Dermis lymphatic vessel endothelial cell (primary cell): ENCODE data around the gene CD14. TPM values are rescaled to one million over a fixed set of nuclear protein-coding genes. Genes with fewer than 3 reads are reported as not detected.

ENCODE experiments used
- total RNA-seq: library from RNA; depleted of rRNA; stranded (reverse); fragments of >200 nt; gene quantifications from 2 replicates; pipeline ENCODE4 v1.2.1, GENCODE V29; 2014

Gene CD14
- 1.3 and 1.6 TPM in 2 replicates for total RNA-seq

DNA sequence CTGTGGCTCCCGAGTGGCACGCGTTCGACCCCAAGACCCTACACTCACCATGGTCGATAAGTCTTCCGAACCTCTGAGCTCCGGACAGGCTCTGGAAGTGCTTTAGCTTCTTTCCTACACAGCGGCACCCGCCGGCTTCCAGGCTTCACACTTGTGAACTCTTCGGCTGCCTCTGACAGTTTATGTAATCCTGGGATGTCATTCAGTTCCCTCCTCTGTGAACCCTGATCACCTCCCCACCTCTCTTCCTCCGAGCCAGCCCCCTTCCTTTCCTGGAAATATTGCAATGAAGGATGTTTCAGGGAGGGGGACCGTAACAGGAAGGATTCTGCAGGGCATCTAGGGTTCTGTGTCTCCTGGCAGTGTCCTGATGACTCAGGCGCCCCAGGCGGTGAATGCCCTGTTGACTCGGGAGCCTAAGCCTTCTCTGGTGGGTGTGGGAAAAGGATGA, at the start of gene CD14:
Gene CD14, minus strand, starts transcription at position 155 of the 451 bp plus-strand sequence. Its CDS starts 104 bp downstream, at position 51.

DNA sequence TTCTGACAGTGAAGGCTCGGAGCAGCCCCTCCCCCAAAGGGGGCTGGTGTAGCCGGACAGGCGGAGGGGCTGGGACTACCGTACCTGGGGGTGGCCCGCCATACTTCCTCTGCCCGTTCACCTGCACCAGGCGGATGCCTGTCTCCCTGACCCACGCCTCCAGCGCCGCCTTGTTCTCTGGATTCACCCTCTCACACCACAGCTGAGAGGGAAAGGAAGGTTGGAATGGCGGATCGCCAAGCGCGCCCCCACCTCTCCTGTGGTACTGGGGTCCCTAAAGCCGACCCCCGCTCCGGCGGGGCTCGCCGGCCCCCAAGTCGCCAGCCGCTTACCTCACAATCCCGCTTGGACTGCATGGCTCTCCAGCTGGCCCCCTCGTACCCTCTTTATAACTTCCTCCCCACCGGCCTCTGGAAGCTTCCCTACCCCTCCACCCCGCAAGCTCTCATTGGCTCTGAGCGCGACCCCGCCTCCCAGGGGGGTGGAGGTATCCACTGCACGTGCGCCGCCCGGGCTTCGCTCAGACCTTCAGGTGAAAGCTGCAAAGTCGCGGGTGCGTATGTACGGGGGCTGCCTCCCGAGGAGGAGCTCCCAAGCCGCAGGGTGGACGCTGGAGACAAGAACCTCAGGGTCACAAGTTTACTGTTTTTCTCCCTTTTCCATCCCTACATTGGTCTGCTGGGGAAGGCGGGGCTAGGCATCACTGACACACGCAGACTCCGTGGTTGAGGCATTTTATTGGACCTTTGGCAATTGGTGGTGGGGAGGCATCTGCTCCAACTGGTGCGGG, 40.4 kb upstream of the CD14 start, which contains the start of gene DND1:
Gene DND1, minus strand, starts transcription at position 390 of the 790 bp plus-strand sequence. Its CDS starts 34 bp downstream, at position 356.

DNA sequence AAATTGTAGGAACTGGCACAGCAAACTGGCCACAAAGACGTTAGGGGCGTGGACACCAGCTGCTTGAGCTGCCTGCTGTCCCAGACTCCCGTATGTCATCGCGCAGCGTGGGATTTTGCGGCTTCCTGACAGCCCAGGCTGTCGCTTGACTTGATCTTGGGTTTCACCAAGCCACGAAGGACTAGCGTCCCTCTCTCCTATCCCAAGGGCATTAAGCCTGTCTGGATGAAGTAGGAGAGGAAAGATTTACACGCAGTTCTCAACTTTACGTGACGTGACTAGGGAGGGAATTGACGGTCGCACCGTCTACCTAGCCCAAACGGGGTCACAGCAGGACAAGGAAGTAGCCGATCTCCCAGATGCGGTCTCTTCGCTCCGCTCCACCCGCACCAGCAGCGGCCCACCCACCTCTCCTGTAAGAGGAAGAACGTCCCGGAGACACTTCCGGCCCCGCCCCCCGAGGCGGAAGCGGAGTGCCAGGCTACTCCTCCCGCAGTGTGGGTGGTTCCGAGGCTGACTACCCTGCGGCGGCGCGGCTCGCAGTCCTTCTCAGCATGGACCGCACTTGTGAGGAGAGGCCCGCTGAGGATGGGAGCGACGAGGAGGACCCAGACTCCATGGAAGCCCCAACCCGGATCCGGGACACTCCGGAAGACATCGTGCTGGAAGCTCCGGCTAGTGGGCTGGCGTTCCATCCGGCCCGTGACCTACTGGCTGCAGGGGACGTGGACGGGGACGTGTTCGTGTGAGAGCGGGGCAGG, 31.6 kb upstream of the CD14 start, which contains the start of gene WDR55:
Gene WDR55, plus strand, starts transcription at position 546 of the 761 bp plus-strand sequence. Its CDS starts 9 bp downstream, at position 555.

DNA sequence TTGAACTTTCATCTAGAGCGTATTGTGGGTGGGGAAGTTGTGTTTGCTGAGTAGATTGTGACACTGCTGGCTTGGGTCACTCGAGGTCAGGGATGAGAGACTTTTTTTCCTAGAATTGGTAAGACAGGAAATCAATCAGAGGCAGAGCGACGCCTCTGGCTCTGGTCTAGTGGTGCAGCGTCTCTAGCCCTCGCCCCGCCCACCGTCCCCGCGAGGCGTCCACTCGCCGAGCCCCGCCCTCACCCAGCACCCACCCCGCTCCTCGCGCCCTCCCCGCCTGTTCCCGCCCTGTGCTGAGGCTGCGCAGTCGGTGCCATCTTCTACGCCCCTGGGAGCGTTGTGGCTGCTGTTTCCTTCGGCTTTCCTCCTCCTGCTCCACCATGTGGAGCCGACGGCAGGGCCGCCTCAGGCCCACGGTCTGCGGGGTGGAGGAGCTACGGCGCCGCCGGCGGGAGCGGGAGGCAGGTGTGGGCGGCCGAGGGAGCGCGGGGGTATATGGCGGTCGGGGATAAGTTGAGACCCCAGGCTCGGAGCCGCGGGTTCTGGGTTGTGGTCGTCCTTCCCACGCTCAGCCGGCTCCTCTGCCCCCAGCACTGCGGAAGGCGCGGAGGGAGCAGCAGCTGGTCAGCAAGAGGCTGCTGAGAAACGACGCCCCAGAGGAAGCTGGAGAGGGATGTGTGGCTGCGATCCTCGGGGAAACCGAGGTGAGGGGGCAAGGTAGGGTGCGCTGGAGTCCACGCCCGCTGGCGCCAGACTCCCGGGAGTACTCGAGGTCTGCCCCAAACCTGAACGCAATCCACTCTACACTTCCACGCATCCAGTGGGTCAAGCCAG, 6.4 kb upstream of the CD14 start, which contains the start of gene TMCO6:
Gene TMCO6, plus strand, starts transcription at position 304 of the 834 bp plus-strand sequence. Its CDS starts 77 bp downstream, at position 381.

Other genes starting within 250 kb of the CD14 start
- 52.8 and 68.4 TPM in 2 replicates for gene ANKHD1, start 231.3 kb downstream of the CD14 start, total RNA-seq
- gene EIF4EBP3, start 85.5 kb downstream of the CD14 start, total RNA-seq: 1.6 and 2.2 TPM in 2 replicates
- 15.0 and 16.5 TPM in 2 replicates for gene SRA1, start 75.7 kb downstream of the CD14 start, total RNA-seq
- gene APBB3, start 68.6 kb downstream of the CD14 start, total RNA-seq: 5.1 and 6.2 TPM in 2 replicates
- gene SLC35A4, start 68.3 kb downstream of the CD14 start, total RNA-seq: 22.3 and 26.7 TPM in 2 replicates
- 9.8 and 11.7 TPM in 2 replicates for gene TMCO6, start 6.3 kb upstream of the CD14 start, total RNA-seq
- 53.3 and 90.9 TPM in 2 replicates for gene NDUFA2, start 14.5 kb upstream of the CD14 start, total RNA-seq
- 64.8 and 75.5 TPM in 2 replicates for gene IK, start 14.7 kb upstream of the CD14 start, total RNA-seq
- gene WDR55, start 31.7 kb upstream of the CD14 start, total RNA-seq: 25.9 and 28.6 TPM in 2 replicates
- under 0.01 and 0.09 TPM in 2 replicates for gene DND1, start 40.4 kb upstream of the CD14 start, total RNA-seq
- gene HARS1, start 58.2 kb upstream of the CD14 start, total RNA-seq: 39.4 and 52.8 TPM in 2 replicates
- 22.0 and 26.9 TPM in 2 replicates for gene HARS2, start 58.3 kb upstream of the CD14 start, total RNA-seq
- 41.0 and 58.4 TPM in 2 replicates for gene ZMAT2, start 67.3 kb upstream of the CD14 start, total RNA-seq
- under 0.01 and 0.09 TPM in 2 replicates for gene PCDHA1, start 153.0 kb upstream of the CD14 start, total RNA-seq
- gene PCDHA2, start 161.7 kb upstream of the CD14 start, total RNA-seq: under 0.01 TPM in 1 of 2 replicates, not detected in the other
- 0.11 and 0.17 TPM in 2 replicates for gene PCDHA3, start 167.9 kb upstream of the CD14 start, total RNA-seq
- gene PCDHA4, start 173.9 kb upstream of the CD14 start, total RNA-seq: under 0.01 and 0.17 TPM in 2 replicates
- gene PCDHA5, start 188.4 kb upstream of the CD14 start, total RNA-seq: under 0.01 TPM in 1 of 2 replicates, not detected in the other
- gene PCDHA6, start 194.8 kb upstream of the CD14 start, total RNA-seq: 0.09 and 0.11 TPM in 2 replicates
- 0.17 and 0.33 TPM in 2 replicates for gene PCDHA7, start 201.1 kb upstream of the CD14 start, total RNA-seq
- gene PCDHA8, start 208.0 kb upstream of the CD14 start, total RNA-seq: under 0.01 and 0.09 TPM in 2 replicates
- gene PCDHA9, start 215.2 kb upstream of the CD14 start, total RNA-seq: under 0.01 and 0.09 TPM in 2 replicates
- gene PCDHA10, start 222.7 kb upstream of the CD14 start, total RNA-seq: under 0.01 and 0.09 TPM in 2 replicates
- under 0.01 and 0.09 TPM in 2 replicates for gene PCDHA11, start 235.8 kb upstream of the CD14 start, total RNA-seq
- gene PCDHA12, start 242.1 kb upstream of the CD14 start, total RNA-seq: under 0.01 TPM in 1 of 2 replicates, not detected in the other
- gene PCDHA13, start 248.9 kb upstream of the CD14 start, total RNA-seq: 0.09 TPM in 1 of 2 replicates, not detected in the other